Colonic mucosa (tissue), 4 donors: ENCODE data around the gene DOCK2. TPM values are rescaled to one million over a fixed set of nuclear protein-coding genes. Genes with fewer than 3 reads are reported as not detected.

Experiments
- DNase-seq: peaks from one replicate; pipeline ENCODE4 v3.0.0-alpha.2; 2020
- H3K27ac ChIP-seq: fragments of 200-600 bp; one replicate; pipeline ENCODE4 v1.8.0; 2021
- H3K27me3 ChIP-seq: fragments of 200-600 bp; one replicate; pipeline ENCODE4 v1.8.0; 2021
- H3K36me3 ChIP-seq: fragments of 200-600 bp; one replicate; pipeline ENCODE4 v1.8.0; 2021
- H3K4me1 ChIP-seq: fragments of 200-600 bp; one replicate; pipeline ENCODE4 v1.8.0; 2021; ENCODE audit warnings: mild to moderate bottlenecking
- H3K4me3 ChIP-seq: fragments of 200-600 bp; one replicate; pipeline ENCODE4 v1.8.0; 2021
- H3K9ac ChIP-seq, 2 donors: one replicate each; pipeline ENCODE4 v1.7.0; 2013; ENCODE audit warnings: control low read depth in 2 of 2, low read depth in 2 of 2, low read length in 2 of 2
- H3K9me3 ChIP-seq: fragments of 200-600 bp; one replicate; pipeline ENCODE4 v1.8.0; 2021
- intact Hi-C: fragments of 100-400 bp; cut with DNase I; formaldehyde crosslinking; loops from one replicate; pipeline ENCODE4 v1.14.1; 2022
- total RNA-seq, 2 donors: library from RNA; stranded (reverse); fragmentation: NEBNext Ultra II Directional in 1 of 2; extraction: Animal tissue kit (Norgen Biotek cat#: 25700) in 1 of 2; gene quantifications; one replicate each; pipeline ENCODE4 v1.2.1, GENCODE V29; 2021
- TF ChIP-seq, protein P1 (sequence below): fragments of 200-600 bp; IDR thresholded peaks from one replicate; pipeline ENCODE4 v1.8.0; 2022; ENCODE audit warnings: antibody characterized with exemption, mild to moderate bottlenecking
- donor health status: healthy.
- donor health status: DM: no; HTN: no; CAD: no.
- donor health status: DM: no; HTN: no; CAD: no.

The DOCK2 gene
- total RNA-seq, 2 donors from 2014 or later = 4.8 to 6.0 TPM

DNA sequence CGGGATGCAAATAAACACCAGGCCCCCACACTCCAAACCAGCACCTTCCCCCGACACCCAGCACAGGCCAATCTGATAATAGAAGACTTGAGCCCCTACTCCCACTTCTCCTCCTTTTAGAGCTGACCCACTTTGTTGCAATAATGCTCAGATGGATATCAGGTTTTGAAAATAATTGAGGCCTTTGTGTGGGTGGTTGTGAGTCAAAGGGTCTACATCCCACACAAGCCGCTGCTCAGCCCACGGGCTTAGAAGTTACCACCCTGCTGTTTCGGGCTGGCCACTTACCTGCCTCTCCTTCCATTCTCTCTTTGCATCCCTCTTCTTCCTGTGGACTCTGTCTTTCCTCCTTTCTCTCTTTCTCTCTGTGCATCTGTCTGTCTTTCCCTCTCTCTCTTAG, 432.4 kb downstream of the DOCK2 start:
- Histone ChIP-seq H3K9me3 (no peaks in the 10 kb centered on the region), H3K9ac (no peak overlapping the region), H3K27me3 (no peaks in the 10 kb centered on the region), H3K4me3 (no peak overlapping the region), H3K4me1 (no peaks in the 10 kb centered on the region), H3K36me3 (no peaks in the 10 kb centered on the region), H3K27ac (no peak overlapping the region)
- DNase-seq = no peak
- TF ChIP-seq, protein P1, sequence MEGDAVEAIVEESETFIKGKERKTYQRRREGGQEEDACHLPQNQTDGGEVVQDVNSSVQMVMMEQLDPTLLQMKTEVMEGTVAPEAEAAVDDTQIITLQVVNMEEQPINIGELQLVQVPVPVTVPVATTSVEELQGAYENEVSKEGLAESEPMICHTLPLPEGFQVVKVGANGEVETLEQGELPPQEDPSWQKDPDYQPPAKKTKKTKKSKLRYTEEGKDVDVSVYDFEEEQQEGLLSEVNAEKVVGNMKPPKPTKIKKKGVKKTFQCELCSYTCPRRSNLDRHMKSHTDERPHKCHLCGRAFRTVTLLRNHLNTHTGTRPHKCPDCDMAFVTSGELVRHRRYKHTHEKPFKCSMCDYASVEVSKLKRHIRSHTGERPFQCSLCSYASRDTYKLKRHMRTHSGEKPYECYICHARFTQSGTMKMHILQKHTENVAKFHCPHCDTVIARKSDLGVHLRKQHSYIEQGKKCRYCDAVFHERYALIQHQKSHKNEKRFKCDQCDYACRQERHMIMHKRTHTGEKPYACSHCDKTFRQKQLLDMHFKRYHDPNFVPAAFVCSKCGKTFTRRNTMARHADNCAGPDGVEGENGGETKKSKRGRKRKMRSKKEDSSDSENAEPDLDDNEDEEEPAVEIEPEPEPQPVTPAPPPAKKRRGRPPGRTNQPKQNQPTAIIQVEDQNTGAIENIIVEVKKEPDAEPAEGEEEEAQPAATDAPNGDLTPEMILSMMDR = no peak
- intact Hi-C loops = no loop called here

DNA sequence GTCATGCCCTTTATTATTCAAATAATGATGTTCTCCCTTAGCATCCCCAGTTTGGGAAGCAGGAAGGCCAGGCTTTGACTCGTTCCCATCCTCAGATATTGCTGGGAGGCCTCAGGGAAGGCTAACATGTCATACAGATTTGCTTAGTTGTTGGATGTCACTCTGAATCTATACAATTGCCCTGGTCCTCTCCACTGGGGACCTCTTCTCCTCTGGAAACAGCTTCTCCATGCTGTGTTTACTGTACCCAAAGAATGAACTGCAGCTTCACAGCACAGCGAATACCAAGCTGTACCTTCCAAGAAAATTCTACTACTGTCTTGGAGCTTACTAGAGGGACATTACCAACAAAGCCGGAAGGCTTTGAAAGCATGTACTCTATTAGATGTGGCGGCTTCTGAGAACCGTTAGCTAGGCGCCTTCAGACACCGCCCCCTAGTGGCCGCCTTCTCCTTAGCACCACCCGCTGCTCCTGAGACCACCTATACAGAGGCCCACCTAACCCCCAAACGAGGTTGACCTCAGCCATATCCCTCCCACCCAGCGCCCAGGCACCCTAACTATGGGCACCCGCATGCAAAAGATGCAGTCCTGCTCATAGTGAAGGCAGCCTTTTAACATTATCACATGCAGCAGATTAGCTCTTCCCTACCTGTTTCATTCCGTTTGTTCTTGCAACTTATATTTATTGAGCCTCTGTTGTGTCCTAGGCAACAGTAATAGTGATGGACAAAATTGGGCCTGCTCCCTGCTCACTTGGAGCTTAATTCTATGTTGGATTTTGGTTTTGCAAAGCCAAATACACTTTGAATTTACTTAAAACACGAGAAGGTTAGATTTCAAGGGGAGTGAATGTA, 433.7 kb downstream of the DOCK2 start:
- Histone ChIP-seq H3K36me3 (no peaks in the 10 kb centered on the region), H3K27me3 (no peaks in the 10 kb centered on the region), H3K9me3 (no peaks in the 10 kb centered on the region), H3K9ac (no peak overlapping the region), H3K4me1 (no peaks in the 10 kb centered on the region), H3K27ac (no peak overlapping the region), H3K4me3 (no peak overlapping the region)
- TF ChIP-seq, protein P1 = peak; percentile 47
- peak; percentile 23 for DNase-seq
- intact Hi-C loops = no loop called here

DNA sequence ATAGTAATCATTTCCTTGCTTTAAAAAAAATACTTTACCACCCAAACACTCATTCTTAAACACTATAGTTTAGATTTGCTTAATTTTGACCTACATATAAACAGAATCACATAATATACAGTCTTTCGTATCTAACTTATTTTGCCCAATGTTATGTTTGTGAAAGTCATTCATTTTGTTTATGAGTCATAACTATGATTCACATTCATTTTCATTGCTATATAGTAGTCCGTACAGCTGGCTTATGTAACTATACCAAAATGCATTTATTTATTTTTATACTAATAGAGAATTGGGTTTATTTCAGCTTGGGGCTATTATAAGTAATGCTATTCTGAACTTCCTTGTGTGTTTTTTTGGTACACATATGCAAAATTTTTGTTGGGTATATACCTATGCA, 434.7 kb downstream of the DOCK2 start:
- TF ChIP-seq, protein P1 = no peak
- DNase-seq = no peak
- Histone ChIP-seq H3K27me3 (no peaks in the 10 kb centered on the region), H3K36me3 (no peaks in the 10 kb centered on the region), H3K9me3 (no peaks in the 10 kb centered on the region), H3K9ac (no peak overlapping the region), H3K4me3 (no peak overlapping the region), H3K4me1 (no peaks in the 10 kb centered on the region), H3K27ac (no peak overlapping the region)
- intact Hi-C loops = no loop called here

DNA sequence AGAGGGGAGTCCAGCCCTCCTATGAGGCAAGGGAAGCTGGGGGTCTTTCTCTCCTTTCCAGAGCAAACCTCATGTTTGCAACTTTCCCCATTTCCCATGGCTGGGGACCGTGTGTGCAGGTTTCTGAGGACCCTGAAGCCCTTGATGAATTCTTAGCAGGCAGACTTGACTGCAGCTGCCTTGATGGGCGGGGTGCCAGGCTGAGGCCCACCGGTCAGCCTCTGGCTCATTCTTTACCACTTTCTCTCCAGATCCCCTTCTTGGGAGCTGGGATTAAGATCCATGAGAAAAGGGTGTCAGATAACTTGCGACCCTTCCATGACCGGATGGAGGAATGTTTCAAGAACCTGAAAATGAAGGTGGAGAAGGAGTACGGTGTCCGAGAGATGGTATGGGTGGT, 438.6 kb downstream of the DOCK2 start:
- intact Hi-C loops = no loop called here
- no peak overlapping the region for H3K4me3 ChIP-seq
- H3K27me3 ChIP-seq = no peaks in the 10 kb centered on the region
- no peak overlapping the region for H3K9ac ChIP-seq
- no peaks in the 10 kb centered on the region for H3K36me3 ChIP-seq
- no peak for DNase-seq
- no peak overlapping the region for H3K27ac ChIP-seq
- no peaks in the 10 kb centered on the region for H3K9me3 ChIP-seq
- TF ChIP-seq, protein P1 = no peak
- H3K4me1 ChIP-seq = no peaks in the 10 kb centered on the region

DNA sequence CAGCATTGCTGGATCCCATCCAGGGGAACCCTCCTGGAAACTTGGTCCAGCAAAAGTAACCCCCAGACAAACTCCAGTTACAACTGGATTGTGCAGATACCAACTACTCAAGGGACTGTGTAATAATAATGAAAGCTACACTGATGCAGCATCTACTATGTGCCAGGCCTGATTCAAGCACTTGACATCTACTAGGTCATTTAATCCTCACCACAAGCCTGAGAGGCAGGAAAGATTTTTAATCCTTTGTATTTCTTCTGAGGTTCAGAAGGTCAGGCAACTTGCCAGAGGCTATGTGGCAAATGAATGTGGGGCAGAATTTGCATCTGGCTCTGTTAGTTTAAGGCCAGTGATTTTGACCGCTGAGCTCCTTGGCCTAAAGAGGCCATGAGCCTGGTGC, 439.1 kb downstream of the DOCK2 start:
- no peak for DNase-seq
- TF ChIP-seq, protein P1 = no peak
- Histone ChIP-seq H3K27ac (no peak overlapping the region), H3K9ac (no peak overlapping the region), H3K27me3 (no peaks in the 10 kb centered on the region), H3K4me1 (no peaks in the 10 kb centered on the region), H3K36me3 (no peaks in the 10 kb centered on the region), H3K9me3 (no peaks in the 10 kb centered on the region), H3K4me3 (no peak overlapping the region)
- intact Hi-C loops = no loop called here
